NCI-H1092 treated with DMSO at 0.1 percent for 48 hours (cell line): ENCODE data around the gene HOXA11.

ENCODE experiments used
- DNase-seq: peaks from one replicate; lab custom pipeline; 2025; lab: John Stamatoyannopoulos, UW

Gene HOXA11

GRCh38 chr7:27169658-27170425 lies 15.2 kb downstream of the HOXA11 start:
- peak; percentile 97 for DNase-seq

GRCh38 chr7:27168265-27168947 lies 16.6 kb downstream of the HOXA11 start:
- DNase-seq: no peak

- DNase-seq: no peak
Measured at GRCh38 chr7:27167916-27168264, 17.1 kb downstream of the HOXA11 start.

GRCh38 chr7:27166531-27167505 lies 18.2 kb downstream of the HOXA11 start:
- DNase-seq: no peak

- no peak for DNase-seq
Measured at GRCh38 chr7:27165996-27166530, 19.0 kb downstream of the HOXA11 start.

- DNase-seq: no peak
Measured at GRCh38 chr7:27165089-27165995, 19.7 kb downstream of the HOXA11 start, which contains the start of gene HOXA9. TSS of gene HOXA9 (minus strand) at chr7:27165537. CDS start at chr7:27165457, 80 bp downstream.

- no peak for DNase-seq
Measured at GRCh38 chr7:27164367-27165088, 20.5 kb downstream of the HOXA11 start.

GRCh38 chr7:27164045-27164366 lies 21.0 kb downstream of the HOXA11 start:
- no peak for DNase-seq

GRCh38 chr7:27163288-27164044 lies 21.6 kb downstream of the HOXA11 start:
- DNase-seq: no peak

- DNase-seq: no peak
Measured at GRCh38 chr7:27162561-27163287, 22.3 kb downstream of the HOXA11 start.

GRCh38 chr7:27161721-27162560 lies 23.1 kb downstream of the HOXA11 start:
- DNase-seq: no peak

- no peak for DNase-seq
Measured at GRCh38 chr7:27161214-27161720, 23.8 kb downstream of the HOXA11 start.

- no peak for DNase-seq
Measured at GRCh38 chr7:27160546-27161213, 24.4 kb downstream of the HOXA11 start.

- DNase-seq: no peak
Measured at GRCh38 chr7:27160145-27160545, 24.9 kb downstream of the HOXA11 start.

- DNase-seq: no peak
Measured at GRCh38 chr7:27159266-27160144, 25.5 kb downstream of the HOXA11 start.
